ENCODE measurements around the gene TTC36.
"Not testable (repeated sequence)": the region's sequence is repeated elsewhere in the genome, so short reads cannot be mapped to it uniquely, and the experiment has no call there.

The TTC36 gene

DNA sequence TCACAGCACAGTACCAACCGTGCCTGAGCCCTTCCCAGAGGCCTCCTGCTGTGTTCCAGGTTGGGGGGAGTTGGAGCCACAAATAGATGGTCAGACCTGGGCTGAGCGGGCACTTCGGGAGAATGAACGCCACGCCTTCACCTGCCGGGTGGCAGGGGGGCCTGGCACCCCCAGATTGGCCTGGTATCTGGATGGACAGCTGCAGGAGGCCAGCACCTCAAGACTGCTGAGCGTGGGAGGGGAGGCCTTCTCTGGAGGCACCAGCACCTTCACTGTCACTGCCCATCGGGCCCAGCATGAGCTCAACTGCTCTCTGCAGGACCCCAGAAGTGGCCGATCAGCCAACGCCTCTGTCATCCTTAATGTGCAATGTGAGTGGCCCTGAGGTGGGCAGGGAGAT lies 4.8 kb downstream of the TTC36 start:
- no peak for DNase-seq (ENCODE audit: low read depth)

DNA sequence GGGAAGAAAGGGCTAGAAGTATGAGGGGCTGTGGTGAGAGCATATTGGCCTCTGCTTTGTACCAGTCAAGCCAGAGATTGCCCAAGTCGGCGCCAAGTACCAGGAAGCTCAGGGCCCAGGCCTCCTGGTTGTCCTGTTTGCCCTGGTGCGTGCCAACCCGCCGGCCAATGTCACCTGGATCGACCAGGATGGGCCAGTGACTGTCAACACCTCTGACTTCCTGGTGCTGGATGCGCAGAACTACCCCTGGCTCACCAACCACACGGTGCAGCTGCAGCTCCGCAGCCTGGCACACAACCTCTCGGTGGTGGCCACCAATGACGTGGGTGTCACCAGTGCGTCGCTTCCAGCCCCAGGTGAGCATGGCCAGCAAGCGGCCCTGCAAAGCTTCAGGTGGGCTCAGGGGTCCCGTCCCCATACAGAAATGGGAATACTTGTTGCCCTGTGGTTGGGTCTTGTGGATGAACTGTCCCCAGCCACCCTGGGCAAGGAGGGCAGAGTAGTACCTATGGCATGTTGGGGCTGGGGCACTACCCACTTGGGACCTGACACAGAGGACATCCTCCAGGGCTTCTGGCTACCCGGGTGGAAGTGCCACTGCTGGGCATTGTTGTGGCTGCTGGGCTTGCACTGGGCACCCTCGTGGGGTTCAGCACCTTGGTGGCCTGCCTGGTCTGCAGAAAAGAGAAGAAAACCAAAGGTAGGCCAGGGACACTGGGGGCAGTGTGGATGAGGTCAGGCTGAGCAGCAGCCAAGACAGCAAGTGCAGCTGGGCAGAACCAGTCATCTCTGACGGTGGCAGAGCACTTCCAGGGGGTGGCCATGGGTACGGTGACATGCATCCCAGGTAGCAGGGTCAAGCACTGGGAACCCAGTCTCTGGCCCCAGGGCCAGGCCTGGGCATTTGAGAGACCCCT lies 5.8 kb downstream of the TTC36 start:
- no peak for DNase-seq (ENCODE audit: low read depth)

DNA sequence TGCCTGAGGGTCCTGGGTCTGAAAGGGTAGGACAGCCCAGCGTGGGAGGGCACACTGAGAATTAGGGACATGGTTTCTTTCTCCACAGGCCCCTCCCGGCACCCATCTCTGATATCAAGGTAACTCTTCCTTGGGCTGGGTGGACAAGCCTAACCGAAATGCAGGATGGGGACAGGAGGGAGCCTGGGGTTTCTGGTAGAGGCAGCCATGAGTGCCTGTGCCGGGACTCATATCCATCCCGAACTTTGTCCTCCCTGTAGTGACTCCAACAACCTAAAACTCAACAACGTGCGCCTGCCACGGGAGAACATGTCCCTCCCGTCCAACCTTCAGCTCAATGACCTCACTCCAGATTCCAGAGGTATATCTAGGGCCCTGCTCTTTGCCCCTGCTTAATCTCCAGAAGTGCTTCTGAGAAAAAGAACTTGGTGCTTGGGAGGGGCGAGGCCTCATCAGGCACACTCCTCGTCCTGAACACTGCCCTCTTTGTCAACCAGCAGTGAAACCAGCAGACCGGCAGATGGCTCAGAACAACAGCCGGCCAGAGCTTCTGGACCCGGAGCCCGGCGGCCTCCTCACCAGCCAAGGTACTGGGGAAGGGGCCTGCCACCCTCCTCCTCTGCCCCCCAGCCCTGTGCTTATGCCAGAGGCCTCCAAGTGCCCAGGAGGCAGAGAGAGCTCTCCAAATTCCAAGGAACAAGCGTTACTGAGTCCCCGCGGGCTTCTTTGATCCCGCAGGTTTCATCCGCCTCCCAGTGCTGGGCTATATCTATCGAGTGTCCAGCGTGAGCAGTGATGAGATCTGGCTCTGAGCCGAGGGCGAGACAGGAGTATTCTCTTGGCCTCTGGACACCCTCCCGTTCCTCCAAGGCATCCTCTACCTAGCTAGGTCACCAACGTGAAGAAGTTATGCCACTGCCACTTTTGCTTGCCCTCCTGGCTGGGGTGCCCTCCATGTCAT lies 6.8 kb downstream of the TTC36 start:
- DNase-seq (ENCODE audit: low read depth), result no peak

DNA sequence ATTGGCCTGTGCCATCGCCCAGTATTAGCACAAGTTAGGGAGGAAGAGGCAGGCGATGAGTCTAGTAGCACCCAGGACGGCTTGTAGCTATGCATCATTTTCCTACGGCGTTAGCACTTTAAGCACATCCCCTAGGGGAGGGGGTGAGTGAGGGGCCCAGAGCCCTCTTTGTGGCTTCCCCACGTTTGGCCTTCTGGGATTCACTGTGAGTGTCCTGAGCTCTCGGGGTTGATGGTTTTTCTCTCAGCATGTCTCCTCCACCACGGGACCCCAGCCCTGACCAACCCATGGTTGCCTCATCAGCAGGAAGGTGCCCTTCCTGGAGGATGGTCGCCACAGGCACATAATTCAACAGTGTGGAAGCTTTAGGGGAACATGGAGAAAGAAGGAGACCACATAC lies 8.0 kb downstream of the TTC36 start:
- DNase-seq (ENCODE audit: low read depth), result no peak

DNA sequence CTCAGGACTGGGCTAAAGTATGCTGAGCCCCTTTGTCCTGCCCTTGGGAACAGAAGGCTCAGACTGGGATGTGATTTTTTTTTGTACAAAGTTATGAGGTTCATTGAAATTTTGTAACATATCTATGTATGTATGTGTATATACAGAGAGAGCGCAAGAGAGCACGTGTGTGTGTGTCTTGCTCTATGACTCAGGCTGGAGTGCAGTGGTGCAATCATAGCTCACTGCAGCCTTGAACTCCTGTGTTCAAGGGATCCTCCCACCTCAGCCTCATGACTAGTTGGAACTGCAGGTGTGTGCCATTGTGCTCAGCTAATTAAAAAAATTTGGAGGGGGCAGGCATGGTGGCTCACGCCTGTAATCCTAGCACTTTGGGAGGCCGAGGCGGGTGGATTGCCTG lies 9.5 kb downstream of the TTC36 start:
- DNase-seq (ENCODE audit: low read depth), result no peak

DNA sequence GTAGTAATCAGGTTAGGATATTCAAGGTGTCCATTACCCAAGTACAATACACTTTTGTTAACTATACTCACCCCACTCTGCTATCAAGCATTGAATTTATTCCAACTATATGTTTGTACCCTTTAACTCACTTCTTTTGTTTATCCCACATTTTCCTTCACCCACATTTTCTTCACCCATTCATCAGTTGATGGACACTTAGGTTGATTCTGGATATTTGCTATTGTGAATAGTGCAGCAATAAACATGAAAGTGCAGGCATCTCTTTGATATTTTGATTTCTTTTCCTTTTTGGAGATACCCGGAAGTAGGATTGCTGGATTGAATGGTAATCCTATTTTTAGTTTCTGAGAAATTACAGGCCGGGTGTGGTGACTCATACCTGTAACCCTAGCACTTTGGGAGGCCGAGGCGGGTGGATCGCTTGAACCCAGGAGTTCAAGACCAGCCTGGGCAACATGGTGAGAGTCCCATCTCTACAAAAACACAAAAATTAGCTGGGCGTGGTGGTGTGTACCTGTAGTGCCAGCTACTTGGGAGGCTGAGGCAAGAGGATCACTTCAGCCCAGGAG lies 10.2 kb downstream of the TTC36 start:
- DNase-seq (ENCODE audit: low read depth), result no peak

DNA sequence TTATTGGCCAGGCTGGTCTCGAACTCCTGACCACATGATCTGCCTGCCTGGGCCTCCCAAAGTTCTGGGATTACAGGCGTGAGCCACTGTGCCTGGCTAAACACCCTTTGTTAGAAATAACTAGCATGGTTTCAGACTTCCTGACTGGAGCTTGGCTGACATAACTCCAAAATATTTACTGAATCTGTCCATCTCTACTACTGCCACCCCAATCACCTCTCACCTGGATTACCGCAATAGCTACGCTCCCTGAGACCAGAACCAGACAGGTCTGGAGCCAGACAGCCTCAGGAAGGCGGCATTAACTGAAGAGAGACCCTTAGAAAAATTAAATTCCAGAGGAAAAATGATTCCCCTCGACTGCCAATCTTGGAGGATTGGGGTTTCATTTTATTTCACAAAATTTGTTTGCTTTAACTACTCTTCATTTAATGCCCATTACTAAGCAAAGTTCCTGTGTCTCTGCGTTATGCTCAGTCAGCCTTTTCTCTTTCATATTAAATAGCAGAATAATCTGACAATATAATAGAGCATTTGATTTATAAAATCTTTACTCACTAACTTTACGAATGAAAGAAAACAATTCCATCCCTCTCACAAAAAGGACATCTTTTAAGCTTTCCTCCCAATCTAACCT lies 16.9 kb downstream of the TTC36 start:
- no peak for DNase-seq (ENCODE audit: low read depth)

DNA sequence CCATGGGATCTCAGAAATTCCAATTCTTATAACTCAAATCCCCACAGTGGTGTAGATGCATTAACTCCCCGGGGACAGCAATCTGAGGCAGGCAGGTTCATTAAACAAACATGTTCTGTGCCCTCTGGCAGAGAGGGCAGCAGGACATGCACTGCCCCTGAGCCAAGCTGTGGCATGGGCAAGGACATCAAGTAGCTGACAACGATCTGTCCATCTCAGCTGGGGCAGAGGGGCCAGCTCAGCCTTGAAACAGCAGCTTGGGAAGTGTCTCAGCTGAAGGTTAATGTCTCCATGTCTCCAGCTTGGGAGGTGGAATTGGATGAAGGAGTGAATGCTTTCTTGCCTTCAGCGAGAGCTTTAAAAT lies 17.4 kb downstream of the TTC36 start:
- no peak for DNase-seq (ENCODE audit: low read depth)

DNA sequence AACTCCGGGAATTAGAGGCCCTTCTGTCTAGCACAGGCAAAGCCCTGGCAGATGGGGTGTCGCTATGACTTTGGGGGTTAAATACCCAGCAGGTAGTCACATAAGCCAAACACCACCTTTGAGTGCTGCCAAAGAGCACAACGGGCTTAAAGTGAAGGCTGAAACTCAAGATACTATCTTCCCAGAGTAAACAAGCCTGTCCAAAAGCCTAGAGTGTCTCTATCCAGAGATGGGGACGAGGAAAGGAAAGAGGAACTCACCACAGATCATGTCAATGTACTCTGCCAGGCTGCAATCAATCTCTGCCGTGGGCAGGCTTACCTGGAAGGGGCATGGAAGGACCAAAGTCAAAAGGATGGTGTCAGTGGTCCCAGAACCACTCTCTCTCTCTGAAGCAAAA lies 18.3 kb downstream of the TTC36 start:
- no peak for DNase-seq (ENCODE audit: low read depth)

DNA sequence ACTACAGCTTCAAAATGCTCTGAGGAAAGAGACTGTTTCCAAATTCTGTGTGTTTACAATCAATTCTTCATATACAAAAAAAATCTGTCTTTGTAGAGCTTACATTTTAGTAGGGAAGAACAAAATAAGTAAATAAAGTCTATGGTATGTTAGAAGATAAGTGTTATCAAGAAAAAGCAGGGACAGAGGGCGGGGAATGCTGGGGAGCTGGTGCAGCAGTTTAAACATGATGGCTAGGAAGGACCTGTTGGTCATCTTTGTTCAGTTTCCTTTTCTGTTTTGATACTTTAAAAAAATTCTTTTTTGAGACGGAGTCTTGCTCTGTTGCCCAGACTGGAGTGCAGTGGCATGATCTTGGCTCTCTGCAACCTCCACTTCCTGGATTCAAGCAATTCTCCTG lies 19.9 kb downstream of the TTC36 start:
- no peak for DNase-seq (ENCODE audit: low read depth)

DNA sequence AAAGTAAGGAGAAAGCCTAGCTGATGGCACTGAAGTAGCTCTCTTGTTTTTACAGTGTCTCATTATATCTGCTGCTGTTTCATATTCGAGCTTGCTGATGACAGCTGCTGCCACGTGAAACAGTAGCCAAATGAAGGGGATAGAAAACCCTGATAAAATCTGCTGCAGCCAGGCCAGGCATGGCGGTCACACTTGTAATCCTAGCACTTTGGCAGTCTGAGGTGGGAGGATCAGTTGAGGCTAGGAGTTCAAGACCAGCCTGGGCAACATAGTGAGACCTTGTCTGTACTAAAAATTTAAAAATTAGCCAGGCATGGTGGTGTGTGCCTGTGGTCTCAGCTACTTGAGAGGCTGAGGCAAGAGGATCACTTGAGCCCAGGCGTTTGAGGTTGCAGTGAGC lies 25.1 kb downstream of the TTC36 start:
- DNase-seq (ENCODE audit: low read depth), result no peak

DNA sequence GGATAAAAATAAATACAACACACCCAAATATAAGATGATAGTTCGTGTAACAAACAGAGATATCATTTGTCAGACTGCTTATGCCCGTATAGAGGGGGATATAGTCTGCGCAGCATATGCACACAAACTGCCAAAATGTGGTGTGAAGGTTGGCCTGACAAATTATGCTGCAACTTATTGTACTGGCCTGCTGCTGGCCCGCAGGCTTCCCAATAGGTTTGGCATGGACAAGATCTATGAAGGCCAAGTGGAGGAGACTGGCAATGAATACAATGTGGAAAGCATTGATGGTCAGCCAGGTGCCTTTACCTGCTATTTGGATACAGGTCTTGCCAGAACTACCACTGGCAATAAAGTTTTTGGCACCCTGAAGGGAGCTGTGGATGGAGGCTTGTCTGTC lies 33.5 kb downstream of the TTC36 start:
- no peak for DNase-seq (ENCODE audit: low read depth)

DNA sequence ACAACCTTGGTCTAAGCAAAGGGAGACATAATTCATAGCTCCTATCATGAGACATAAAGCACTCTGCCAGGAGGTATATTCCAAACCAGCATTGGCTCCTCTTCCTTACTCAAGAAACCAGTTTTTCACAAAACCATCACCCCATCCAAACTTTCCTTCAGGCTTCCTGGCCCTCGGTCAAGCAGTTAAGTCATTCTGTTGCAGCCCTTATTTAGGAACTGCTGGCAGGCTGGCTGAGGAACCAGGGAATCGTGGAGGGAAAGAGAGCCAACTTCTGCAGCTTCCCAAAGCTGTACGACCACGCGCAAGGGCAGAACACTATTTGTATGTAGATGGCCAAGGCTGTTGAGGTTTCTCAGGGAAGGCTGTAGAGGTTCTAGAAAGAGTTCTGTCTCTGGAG lies 37.8 kb downstream of the TTC36 start:
- DNase-seq (ENCODE audit: low read depth), result no peak

DNA sequence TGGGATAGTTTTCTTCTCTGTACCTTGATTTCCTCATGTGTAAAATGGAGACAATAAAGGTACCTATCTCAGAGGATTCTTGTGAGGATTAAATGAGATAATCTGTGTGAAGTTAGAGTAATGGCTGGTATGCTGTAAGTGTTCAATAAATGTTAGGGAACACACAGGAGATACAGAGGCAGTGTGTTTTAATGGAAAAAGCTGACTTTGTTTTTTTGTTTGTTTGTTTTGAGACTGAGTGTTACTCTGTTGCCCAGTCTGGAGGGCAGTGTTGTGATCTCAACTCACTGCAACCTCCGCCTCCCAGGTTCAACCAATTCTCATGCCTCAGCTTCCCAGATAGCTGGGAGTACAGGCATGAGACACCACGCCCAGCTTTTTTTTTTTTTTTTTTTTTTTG lies 42.4 kb downstream of the TTC36 start:
- DNase-seq (ENCODE audit: low read depth), result no peak

DNA sequence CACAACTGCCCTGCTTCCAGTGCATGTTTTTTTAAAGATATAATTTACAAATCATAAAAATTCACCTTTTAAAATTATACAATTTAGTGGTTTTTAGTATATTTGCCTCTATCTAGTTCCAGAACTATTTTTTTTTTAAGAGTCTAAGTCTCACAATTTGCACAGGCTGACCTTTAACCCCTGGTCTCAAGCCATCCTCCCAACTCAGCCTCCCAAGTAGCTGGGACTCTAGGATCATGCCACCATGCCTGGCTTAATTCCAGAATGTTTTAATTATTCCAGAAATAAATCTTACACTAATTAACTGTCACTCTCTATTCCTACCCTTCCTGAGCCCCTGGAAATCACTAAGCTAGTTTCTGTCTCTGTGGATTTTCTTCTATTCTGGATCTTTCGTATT lies 43.5 kb downstream of the TTC36 start:
- no peak for DNase-seq (ENCODE audit: low read depth)

DNA sequence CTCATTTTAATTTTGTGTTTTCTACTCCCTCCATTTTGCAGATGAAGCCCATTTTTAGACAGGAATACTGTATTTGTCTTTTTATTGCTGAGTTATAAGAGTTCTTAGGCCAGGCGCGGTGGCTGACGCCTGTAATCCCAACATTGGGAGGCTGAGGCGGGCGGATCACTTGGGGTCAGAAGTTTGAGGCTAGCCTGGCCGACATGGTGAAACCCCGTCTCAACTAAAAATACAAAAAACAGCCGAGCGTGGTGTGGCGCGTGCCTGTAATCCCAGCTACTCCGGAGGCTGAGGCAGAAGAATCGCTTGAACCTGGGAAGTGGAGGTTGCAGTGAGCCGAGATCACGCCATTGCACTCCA lies 44.4 kb downstream of the TTC36 start:
- DNase-seq (ENCODE audit: low read depth), result not testable (repeated sequence)

DNA sequence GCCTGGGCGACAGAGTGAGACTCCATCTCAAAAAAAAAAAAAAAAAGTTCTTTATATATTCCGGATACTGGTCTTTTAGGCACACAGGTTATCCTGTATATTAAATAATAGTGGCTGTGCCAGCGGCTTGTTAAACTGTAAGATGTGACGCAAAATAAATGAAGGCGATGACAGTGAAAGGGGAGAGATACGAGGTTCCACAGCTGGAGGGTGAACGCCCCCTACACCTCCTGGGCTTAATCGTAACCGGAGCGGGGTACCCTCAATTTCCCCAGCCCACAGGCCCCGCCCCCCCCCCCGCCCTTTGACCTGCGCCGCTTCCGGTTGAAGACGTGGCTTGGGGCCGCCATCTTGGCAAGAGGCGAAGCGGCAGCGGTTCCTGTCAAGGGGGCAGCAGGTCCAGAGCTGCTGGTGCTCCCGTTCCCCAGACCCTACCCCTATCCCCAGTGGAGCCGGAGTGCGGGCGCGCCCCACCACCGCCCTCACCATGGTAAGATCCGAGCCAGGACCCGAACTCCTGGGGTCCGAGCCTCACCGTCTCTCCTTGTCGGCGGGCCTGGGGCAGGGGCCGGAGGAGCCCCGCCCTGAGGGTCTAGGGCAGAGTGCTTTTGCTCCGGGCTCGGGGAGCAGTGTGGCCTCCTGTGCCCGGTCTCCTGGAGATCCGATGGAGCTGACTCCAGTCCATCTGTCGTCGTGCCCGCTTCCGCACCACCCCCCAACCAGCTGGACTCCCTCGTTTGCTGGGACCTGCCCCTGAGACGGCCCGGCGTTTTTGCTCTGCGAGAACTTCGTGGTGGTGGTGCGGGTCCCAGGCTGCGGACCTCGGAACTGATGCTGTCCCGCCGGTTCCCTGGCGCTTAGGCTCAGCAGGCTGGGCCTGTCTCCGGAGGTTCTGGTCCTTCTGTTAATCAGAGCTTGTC lies 45.0 kb downstream of the TTC36 start, which contains the start of gene ARCN1:
ARCN1 (plus strand) TSS at position 349 of the 920 bp plus-strand sequence; CDS start at position 488, 139 bp downstream.
- peak; percentile 67 for DNase-seq (ENCODE audit: low read depth)

DNA sequence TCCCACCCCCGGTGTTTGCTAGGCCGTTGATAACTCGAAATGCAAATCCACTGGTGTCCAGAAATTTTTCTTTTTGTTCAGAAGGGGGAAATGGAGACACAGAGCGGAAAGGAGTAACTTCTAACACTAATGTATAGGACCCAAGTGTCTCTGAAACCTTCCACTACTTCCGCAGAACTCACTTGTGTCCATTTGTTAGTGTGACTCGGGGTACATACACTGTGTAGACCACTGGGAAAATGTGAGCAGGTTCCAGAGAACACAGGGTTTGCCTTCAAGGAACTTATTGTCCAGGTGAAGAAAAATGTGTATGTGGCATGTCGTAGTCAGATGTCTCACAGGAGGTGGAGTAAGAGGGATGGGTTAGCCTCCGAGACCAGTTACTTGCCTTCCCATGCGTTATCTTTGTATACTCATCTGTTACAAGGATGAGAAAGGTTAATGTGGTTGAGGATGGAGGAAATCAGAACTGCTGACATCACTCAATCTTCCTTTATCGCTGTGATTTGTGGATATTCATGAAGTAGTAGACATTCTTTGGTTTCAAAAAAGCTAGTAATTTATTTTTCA lies 45.8 kb downstream of the TTC36 start:
- DNase-seq (ENCODE audit: low read depth), result no peak

DNA sequence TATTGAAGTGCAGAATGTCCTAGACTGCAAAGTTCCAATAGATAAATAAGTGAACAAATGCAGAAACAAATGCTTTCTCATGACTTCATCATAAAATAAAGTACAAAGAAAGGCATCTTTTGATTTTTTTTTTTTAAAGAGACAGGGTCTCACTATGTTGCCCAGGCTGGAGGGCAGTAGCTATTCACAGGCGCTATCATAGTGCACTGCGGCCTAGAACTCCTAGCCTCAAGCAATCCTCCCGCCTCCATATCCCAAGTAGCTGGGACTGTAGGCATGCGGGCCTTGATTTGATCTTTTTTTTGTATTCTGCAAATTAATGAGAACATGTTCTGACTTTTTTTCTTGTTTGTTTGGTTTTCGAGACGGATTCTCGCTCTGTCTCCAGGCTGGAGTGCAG lies 47.4 kb downstream of the TTC36 start:
- no peak for DNase-seq (ENCODE audit: low read depth)

DNA sequence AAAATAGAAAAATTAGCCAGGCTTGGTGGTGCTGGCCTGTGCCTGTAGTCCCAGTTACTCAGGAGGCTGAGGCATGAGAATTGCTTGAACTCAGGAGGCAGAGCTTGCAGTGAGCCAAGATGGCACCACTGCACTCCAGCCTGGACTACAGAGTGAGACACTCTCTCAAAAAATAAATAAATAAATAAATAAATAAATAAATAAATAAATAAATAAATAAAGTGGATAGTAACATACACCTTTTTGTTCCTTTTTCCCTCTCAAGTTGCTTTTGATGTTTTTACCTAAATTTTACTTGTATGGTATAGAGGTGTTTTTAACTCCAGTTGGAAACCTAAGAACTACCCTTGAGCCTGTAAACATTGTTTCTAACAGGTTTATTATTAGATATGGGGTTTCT lies 50.7 kb downstream of the TTC36 start:
- not testable (repeated sequence) for DNase-seq (ENCODE audit: low read depth)
